Liver (tissue), 9 donors: ENCODE measurements around the gene SMYD4. TPM values are rescaled to one million over a fixed set of nuclear protein-coding genes. Genes with fewer than 3 reads are reported as not detected.
A peak's percentile ranks its signal among the peaks of the same experiment; 100 is the strongest.

Experiments
- DNase-seq: peaks from one replicate; pipeline ENCODE4 v3.0.0-alpha.2; 2017; ENCODE audit warnings: low spot score
- H3K27ac ChIP-seq, 2 donors: one replicate each; pipeline ENCODE4 v1.7.0; 2013; ENCODE audit warnings: inconsistent platforms in 2 of 2, low read length in 2 of 2, control low read depth in 1 of 2, low read depth in 1 of 2, mild to moderate bottlenecking in 1 of 2
- H3K27me3 ChIP-seq, 4 donors: one replicate each; pipeline versions ENCODE4 v1.6.1 to v1.7.0; 2013; ENCODE audit warnings: low read length in 3 of 4, inconsistent platforms in 1 of 4, mild to moderate bottlenecking in 1 of 4, moderate library complexity in 1 of 4; ENCODE audit not compliant: control insufficient read depth in 4 of 4, insufficient read depth in 4 of 4
- H3K36me3 ChIP-seq, 4 donors: one replicate each; pipeline versions ENCODE4 v1.6.1 to v1.7.0; 2013; ENCODE audit warnings: low read length in 3 of 4, mild to moderate bottlenecking in 3 of 4, low read depth in 1 of 4, moderate library complexity in 1 of 4; ENCODE audit not compliant: control insufficient read depth in 4 of 4, insufficient read depth in 3 of 4
- H3K4me1 ChIP-seq, 4 donors: one replicate each; pipeline versions ENCODE4 v1.6.1 to v1.7.0; 2013; ENCODE audit warnings: low read length in 3 of 4, mild to moderate bottlenecking in 3 of 4, moderate library complexity in 1 of 4; ENCODE audit not compliant: control insufficient read depth in 4 of 4, insufficient read depth in 4 of 4
- H3K4me3 ChIP-seq, 3 donors: one replicate each; pipeline versions ENCODE4 v1.6.1 to v1.7.0; 2013; ENCODE audit warnings: low read length in 3 of 3, control low read depth in 1 of 3, low read depth in 1 of 3, mild to moderate bottlenecking in 1 of 3
- H3K9ac ChIP-seq, 2 donors: one replicate each; pipeline ENCODE4 v1.7.0; 2013; ENCODE audit warnings: low read length in 2 of 2, mild to moderate bottlenecking in 2 of 2, moderate library complexity in 2 of 2, control low read depth in 1 of 2, low read depth in 1 of 2
- H3K9me3 ChIP-seq, 4 donors: one replicate each; pipeline versions ENCODE4 v1.6.1 to v1.7.0; 2013; ENCODE audit warnings: low read length in 3 of 4; ENCODE audit not compliant: control insufficient read depth in 4 of 4
- EGR1 ChIP-seq, 2 donors: IDR thresholded peaks; 2 replicates each; pipeline ENCODE4 v1.6.1; 2016 to 2018; ENCODE audit warnings: antibody characterized with exemption in 2 of 2, low read depth in 2 of 2
- FOXA1 ChIP-seq: IDR thresholded peaks from 2 replicates; pipeline ENCODE4 v1.6.1; 2016; ENCODE audit warnings: antibody characterized with exemption
- FOXA2 ChIP-seq: IDR thresholded peaks from 2 replicates; pipeline ENCODE4 v1.6.1; 2016; ENCODE audit warnings: antibody characterized with exemption
- GABPA ChIP-seq, 2 donors: IDR thresholded peaks in 1 of 2; conservative IDR thresholded peaks in 1 of 2; 2 replicates each; pipeline ENCODE4 v1.6.1; 2016; ENCODE audit warnings: antibody characterized with exemption in 2 of 2, mild to moderate bottlenecking in 1 of 2, moderate library complexity in 1 of 2
- HNF4A ChIP-seq, 2 donors: conservative IDR thresholded peaks; 2 replicates each; pipeline ENCODE4 v1.6.1; 2016; ENCODE audit warnings: antibody characterized with exemption in 2 of 2, mild to moderate bottlenecking in 2 of 2
- HNF4G ChIP-seq: IDR thresholded peaks from 2 replicates; pipeline ENCODE4 v1.6.1; 2016; ENCODE audit warnings: antibody characterized with exemption
- JUND ChIP-seq, 2 donors: IDR thresholded peaks; 2 replicates each; pipeline ENCODE4 v1.6.1; 2016; ENCODE audit warnings: antibody characterized with exemption in 2 of 2
- NR2F2 ChIP-seq: IDR thresholded peaks from 2 replicates; pipeline ENCODE4 v1.6.1; 2016; ENCODE audit warnings: antibody characterized with exemption
- RAD21 ChIP-seq, 2 donors: IDR thresholded peaks; 2 replicates each; pipeline ENCODE4 v1.6.1; 2016; ENCODE audit warnings: antibody characterized with exemption in 2 of 2, mild to moderate bottlenecking in 2 of 2
- RXRA ChIP-seq, 2 donors: IDR thresholded peaks; 2 replicates each; pipeline ENCODE4 v1.6.1; 2017 to 2018; ENCODE audit warnings: antibody characterized with exemption in 2 of 2, mild to moderate bottlenecking in 1 of 2
- SP1 ChIP-seq: IDR thresholded peaks from 2 replicates; pipeline ENCODE4 v1.6.1; 2018; ENCODE audit warnings: antibody characterized with exemption, mild to moderate bottlenecking
- TAF1 ChIP-seq: conservative IDR thresholded peaks from 2 replicates; pipeline ENCODE4 v1.6.1; 2016; ENCODE audit warnings: antibody characterized with exemption, mild to moderate bottlenecking
- YY1 ChIP-seq: IDR thresholded peaks from 2 replicates; pipeline ENCODE4 v1.6.1; 2016; ENCODE audit warnings: antibody characterized with exemption, mild to moderate bottlenecking
- WGBS: extraction: QIAGEN DNeasy Blood & Tissue Kit; methylation state at CpG from one replicate; pipeline ENCODE4 v1.1.7; 2013; 5-methylcytosine and 5-hydroxymethylcytosine counted together
- polyA plus RNA-seq, 2 donors: library from polyadenylated mRNA; stranded (reverse) in 1 of 2; unstranded in 1 of 2; fragments of 200-250 nt in 1 of 2; fragments of >200 nt in 1 of 2; fragmentation: Nextera tagmentation in 1 of 2; extraction: Ambion mirVana in 1 of 2; gene quantifications; one replicate each; pipeline versions ENCODE4 v1.2.1 to v1.2.3, GENCODE V29; 2013 to 2015
- total RNA-seq, 2 donors: library from RNA; depleted of rRNA; stranded (reverse); fragments of >200 nt; gene quantifications; one replicate each; pipeline ENCODE4 v1.2.3, GENCODE V29; 2014
- TF ChIP-seq, protein P1 (sequence below): IDR thresholded peaks from 2 replicates; pipeline ENCODE4 v1.6.1; 2016; ENCODE audit warnings: antibody characterized with exemption
- TF ChIP-seq, protein P2 (sequence below): IDR thresholded peaks from 2 replicates; pipeline ENCODE4 v1.6.1; 2016; ENCODE audit warnings: antibody characterized with exemption, mild to moderate bottlenecking
- TF ChIP-seq, protein P3 (sequence below): IDR thresholded peaks from 2 replicates; pipeline ENCODE4 v1.6.1; 2016; ENCODE audit warnings: antibody characterized with exemption
- TF ChIP-seq, protein P4 (sequence below): fragments of 150-350 bp; IDR thresholded peaks from 2 replicates; pipeline ENCODE4 v1.5.1; 2017; ENCODE audit warnings: improper control_type of control experiment, low read depth, low read length; ENCODE audit not compliant: missing input control
- TF ChIP-seq, protein P5 (sequence below): IDR thresholded peaks from 2 replicates; pipeline ENCODE4 v1.6.1; 2016; ENCODE audit warnings: antibody characterized with exemption
- donor health status: healthy.
- donor health status: healthy.
- donor health status: healthy.
- donor health status: healthy.
- donor health status: healthy.

SMYD4 gene
- total and polyA plus RNA-seq, 4 donors, result 2.2 to 9.5 (median 5.2) TPM

DNA sequence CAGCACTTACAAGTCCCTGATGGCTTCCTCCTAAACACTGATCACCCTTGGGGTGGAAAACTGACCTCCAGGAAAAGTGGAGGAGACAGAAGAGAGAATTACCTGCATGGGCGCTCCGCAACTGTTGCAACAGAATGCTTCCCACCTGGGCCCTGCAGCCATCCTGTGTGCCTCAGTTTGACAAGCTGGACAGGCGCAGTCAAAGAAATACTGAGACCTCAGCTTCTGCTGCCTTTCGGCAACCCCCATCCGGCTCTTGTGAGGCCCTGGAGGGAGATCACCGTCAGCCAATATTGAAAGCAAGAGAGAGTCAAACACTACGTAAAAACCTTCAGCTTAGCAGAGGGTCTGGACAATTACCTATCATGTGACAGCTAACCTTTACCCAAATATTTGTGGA lies 43.0 kb downstream of the SMYD4 start:
- Histone ChIP-seq H3K27ac (peak overlapping the region; percentile 47 to 86), H3K4me1 (peaks cover 0 to 30% (median 15%) of the 10 kb centered on the region in 4 donors), H3K36me3 (peaks cover 0 to 10% (median 5%) of the 10 kb centered on the region in 4 donors), H3K9ac (no peak overlapping the region), H3K4me3 (no peak overlapping the region), H3K9me3 (no peaks in the 10 kb centered on the region), H3K27me3 (no peaks in the 10 kb centered on the region)
- TF ChIP-seq YY1, result no peak
- TF ChIP-seq, protein P1, sequence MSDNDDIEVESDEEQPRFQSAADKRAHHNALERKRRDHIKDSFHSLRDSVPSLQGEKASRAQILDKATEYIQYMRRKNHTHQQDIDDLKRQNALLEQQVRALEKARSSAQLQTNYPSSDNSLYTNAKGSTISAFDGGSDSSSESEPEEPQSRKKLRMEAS, result no peak
- no peak for TF ChIP-seq HNF4A (conservative IDR thresholded peaks at IDR 0.05)
- no peak for TF ChIP-seq EGR1 (IDR thresholded peaks at IDR 0.05; ENCODE audit: low read depth in 2 of 2)
- no peak for TF ChIP-seq NR2F2
- no peak for TF ChIP-seq RXRA (IDR thresholded peaks at IDR 0.05)
- TF ChIP-seq, protein P2, sequence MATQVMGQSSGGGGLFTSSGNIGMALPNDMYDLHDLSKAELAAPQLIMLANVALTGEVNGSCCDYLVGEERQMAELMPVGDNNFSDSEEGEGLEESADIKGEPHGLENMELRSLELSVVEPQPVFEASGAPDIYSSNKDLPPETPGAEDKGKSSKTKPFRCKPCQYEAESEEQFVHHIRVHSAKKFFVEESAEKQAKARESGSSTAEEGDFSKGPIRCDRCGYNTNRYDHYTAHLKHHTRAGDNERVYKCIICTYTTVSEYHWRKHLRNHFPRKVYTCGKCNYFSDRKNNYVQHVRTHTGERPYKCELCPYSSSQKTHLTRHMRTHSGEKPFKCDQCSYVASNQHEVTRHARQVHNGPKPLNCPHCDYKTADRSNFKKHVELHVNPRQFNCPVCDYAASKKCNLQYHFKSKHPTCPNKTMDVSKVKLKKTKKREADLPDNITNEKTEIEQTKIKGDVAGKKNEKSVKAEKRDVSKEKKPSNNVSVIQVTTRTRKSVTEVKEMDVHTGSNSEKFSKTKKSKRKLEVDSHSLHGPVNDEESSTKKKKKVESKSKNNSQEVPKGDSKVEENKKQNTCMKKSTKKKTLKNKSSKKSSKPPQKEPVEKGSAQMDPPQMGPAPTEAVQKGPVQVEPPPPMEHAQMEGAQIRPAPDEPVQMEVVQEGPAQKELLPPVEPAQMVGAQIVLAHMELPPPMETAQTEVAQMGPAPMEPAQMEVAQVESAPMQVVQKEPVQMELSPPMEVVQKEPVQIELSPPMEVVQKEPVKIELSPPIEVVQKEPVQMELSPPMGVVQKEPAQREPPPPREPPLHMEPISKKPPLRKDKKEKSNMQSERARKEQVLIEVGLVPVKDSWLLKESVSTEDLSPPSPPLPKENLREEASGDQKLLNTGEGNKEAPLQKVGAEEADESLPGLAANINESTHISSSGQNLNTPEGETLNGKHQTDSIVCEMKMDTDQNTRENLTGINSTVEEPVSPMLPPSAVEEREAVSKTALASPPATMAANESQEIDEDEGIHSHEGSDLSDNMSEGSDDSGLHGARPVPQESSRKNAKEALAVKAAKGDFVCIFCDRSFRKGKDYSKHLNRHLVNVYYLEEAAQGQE, result no peak
- no peak for TF ChIP-seq TAF1
- TF ChIP-seq, protein P3, sequence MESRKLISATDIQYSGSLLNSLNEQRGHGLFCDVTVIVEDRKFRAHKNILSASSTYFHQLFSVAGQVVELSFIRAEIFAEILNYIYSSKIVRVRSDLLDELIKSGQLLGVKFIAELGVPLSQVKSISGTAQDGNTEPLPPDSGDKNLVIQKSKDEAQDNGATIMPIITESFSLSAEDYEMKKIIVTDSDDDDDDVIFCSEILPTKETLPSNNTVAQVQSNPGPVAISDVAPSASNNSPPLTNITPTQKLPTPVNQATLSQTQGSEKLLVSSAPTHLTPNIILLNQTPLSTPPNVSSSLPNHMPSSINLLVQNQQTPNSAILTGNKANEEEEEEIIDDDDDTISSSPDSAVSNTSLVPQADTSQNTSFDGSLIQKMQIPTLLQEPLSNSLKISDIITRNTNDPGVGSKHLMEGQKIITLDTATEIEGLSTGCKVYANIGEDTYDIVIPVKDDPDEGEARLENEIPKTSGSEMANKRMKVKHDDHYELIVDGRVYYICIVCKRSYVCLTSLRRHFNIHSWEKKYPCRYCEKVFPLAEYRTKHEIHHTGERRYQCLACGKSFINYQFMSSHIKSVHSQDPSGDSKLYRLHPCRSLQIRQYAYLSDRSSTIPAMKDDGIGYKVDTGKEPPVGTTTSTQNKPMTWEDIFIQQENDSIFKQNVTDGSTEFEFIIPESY, result no peak
- TF ChIP-seq HNF4G, result no peak
- TF ChIP-seq JUND (IDR thresholded peaks at IDR 0.05), result no peak
- no peak for TF ChIP-seq RAD21 (IDR thresholded peaks at IDR 0.05)
- no peak for TF ChIP-seq FOXA2
- no peak for TF ChIP-seq GABPA (IDR thresholded peaks at IDR 0.05 in 1 of 2, conservative IDR thresholded peaks at IDR 0.05 in 1 of 2)
- no peak for TF ChIP-seq SP1
- no peak for TF ChIP-seq FOXA1
- TF ChIP-seq, protein P4, sequence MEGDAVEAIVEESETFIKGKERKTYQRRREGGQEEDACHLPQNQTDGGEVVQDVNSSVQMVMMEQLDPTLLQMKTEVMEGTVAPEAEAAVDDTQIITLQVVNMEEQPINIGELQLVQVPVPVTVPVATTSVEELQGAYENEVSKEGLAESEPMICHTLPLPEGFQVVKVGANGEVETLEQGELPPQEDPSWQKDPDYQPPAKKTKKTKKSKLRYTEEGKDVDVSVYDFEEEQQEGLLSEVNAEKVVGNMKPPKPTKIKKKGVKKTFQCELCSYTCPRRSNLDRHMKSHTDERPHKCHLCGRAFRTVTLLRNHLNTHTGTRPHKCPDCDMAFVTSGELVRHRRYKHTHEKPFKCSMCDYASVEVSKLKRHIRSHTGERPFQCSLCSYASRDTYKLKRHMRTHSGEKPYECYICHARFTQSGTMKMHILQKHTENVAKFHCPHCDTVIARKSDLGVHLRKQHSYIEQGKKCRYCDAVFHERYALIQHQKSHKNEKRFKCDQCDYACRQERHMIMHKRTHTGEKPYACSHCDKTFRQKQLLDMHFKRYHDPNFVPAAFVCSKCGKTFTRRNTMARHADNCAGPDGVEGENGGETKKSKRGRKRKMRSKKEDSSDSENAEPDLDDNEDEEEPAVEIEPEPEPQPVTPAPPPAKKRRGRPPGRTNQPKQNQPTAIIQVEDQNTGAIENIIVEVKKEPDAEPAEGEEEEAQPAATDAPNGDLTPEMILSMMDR, result no peak
- TF ChIP-seq, protein P5, sequence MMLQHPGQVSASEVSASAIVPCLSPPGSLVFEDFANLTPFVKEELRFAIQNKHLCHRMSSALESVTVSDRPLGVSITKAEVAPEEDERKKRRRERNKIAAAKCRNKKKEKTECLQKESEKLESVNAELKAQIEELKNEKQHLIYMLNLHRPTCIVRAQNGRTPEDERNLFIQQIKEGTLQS, result no peak
- DNase-seq, result no peak
- WGBS, result 85% methylated on average over 7 of the region's 7 CpGs
